HTERT RPE-1 (cell line): ENCODE results near the gene S1PR2.

ENCODE experiments used
- in situ Hi-C: fragments of 300-500 bp; cut with MboI; formaldehyde crosslinking; loops from 4 replicates; pipeline ENCODE4 v1.14.3; 2020; ENCODE audit warnings: low sequenced_read_pairs

Gene S1PR2, protein sequence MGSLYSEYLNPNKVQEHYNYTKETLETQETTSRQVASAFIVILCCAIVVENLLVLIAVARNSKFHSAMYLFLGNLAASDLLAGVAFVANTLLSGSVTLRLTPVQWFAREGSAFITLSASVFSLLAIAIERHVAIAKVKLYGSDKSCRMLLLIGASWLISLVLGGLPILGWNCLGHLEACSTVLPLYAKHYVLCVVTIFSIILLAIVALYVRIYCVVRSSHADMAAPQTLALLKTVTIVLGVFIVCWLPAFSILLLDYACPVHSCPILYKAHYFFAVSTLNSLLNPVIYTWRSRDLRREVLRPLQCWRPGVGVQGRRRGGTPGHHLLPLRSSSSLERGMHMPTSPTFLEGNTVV

GRCh38 chr19:10230861-10231611 is at the start of gene S1PR2:
Gene S1PR2 (minus strand): TSS chr19:10231331. CDS start chr19:10224905, 6,426 bp downstream.
- in situ Hi-C loops = no loop called here

- in situ Hi-C loops = no loop called here
These were observed 48.8 kb upstream of the S1PR2 start for GRCh38 chr19:10279737-10280442.

GRCh38 chr19:10278935-10279334 is 47.8 kb upstream of the S1PR2 start:
- in situ Hi-C loops = no loop called here

DNA sequence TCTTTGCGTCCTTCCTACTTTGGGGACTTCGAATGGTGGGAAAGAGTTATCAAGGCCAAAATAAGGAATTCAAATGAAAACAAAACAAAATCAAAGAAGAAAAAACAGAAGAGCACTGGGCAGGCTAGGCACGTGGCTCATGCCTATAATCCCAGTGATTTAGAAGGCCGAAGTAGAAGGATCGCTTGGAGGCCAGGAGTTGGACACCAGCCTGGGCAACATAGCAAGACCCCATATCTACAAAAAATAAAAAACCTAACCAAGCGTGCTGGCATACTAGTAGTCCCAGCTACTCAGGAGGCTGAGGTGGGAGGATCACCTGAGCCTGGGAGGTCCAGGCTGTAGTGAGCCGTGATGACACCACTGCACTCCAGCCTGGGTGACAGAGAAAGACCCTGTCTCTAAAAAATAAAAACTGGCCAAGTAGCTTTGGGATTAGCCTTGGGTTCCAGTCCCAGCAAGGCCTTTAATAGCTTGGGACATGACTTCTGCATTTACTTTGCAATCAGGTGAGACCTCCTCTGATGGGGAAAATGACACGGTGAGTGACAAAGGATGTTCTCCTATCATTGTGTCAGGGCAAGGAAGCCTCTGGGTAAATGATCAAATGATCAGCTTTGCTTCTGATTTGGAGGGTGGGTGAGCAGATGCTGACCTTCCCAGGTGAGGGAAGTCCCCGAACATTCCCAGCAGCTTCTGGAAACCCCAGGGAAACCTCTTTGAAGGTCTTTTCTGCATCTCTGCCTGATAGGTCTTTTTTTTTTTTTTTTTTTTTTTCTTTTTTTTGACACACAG is 46.9 kb upstream of the S1PR2 start:
- in situ Hi-C loops = no loop called here

DNA sequence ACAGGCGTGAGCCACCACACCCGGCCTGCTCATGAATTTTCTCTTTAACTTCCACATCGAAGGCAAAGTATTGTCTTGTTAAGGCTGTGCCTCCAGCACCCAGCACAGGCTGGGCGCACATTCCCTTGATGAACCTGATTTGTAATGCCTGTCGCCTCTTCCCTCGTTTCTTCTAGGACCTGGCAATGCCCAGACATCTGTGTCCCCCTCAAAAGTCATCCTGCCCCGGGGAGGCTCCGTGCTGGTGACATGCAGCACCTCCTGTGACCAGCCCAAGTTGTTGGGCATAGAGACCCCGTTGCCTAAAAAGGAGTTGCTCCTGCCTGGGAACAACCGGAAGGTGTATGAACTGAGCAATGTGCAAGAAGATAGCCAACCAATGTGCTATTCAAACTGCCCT is 43.5 kb upstream of the S1PR2 start:
- in situ Hi-C loops = no loop called here

DNA sequence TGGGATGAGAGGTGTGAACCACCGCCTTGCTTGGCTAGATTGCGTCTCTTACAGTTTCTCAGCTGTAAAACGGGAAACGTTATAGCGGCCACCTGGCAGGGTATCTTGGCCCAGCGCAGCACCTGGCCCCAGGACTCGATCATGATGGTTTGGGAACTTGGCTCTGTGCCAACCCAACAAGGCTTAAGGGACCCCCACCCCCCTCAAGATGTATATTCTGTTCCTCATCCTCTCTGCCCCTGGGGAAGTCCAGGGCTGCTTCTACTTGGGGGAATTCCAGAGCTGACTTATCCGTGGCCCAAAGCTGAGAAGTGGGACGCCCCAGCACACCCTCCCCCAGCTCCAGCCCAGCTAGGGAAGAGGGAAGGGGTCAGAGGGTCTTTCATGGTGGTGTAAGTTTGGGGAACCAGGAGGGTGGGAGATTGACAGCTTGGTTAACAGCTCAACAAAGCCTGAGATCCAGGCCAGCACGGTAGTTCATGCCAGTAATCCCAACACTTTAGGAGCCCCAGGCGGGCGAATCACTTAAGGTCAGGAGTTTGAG is 40.5 kb upstream of the S1PR2 start:
- in situ Hi-C loops = no loop called here

GRCh38 chr19:10270616-10271394 is 39.7 kb upstream of the S1PR2 start, which contains the start of gene ICAM1:
Gene ICAM1 (plus strand): TSS chr19:10271120. CDS start chr19:10271160, 40 bp downstream.
- in situ Hi-C loops = no loop called here

GRCh38 chr19:10270180-10270615 is 39.1 kb upstream of the S1PR2 start:
- in situ Hi-C loops = no loop called here

DNA sequence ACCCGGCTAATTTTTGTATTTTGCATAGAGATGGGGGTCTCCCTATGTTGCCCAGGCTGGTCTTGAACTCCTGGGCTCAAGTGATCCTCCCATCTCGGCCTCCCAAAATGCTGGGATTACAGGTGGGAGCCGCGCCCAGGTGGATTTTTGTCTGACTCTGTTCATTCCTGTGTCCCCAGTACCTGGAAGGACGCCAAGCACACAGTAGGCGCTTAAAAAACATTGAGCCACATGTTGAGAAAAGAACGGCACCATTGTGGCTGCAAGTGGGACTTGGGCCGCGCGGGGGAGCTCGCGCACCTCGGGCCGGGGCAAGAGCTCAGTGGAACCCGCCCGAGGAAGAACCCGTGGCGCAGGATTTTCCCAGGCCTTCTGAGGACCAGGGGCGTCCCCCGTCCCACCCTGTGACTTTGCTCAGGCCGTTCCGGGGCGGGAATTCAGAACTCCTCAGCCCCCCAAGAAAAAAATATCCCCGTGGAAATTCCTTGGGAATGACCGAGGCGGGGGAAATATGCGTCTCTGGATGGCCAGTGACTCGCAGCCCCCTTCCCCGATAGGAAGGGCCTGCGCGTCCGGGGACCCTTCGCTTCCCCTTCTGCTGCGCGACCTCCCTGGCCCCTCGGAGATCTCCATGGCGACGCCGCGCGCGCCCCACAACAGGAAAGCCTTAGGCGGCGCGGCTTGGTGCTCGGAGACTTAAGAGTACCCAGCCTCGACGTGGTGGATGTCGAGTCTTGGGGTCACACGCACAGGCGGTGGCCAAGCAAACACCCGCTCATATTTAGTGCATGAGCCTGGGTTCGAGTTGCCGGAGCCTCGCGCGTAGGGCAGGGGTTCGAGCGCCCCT is 38.4 kb upstream of the S1PR2 start:
- in situ Hi-C loops = no loop called here

GRCh38 chr19:10268071-10268470 is 36.9 kb upstream of the S1PR2 start:
- in situ Hi-C loops = no loop called here

GRCh38 chr19:10266706-10267105 is 35.6 kb upstream of the S1PR2 start:
- in situ Hi-C loops = no loop called here

GRCh38 chr19:10262771-10263170 is 31.6 kb upstream of the S1PR2 start:
- in situ Hi-C loops = no loop called here

DNA sequence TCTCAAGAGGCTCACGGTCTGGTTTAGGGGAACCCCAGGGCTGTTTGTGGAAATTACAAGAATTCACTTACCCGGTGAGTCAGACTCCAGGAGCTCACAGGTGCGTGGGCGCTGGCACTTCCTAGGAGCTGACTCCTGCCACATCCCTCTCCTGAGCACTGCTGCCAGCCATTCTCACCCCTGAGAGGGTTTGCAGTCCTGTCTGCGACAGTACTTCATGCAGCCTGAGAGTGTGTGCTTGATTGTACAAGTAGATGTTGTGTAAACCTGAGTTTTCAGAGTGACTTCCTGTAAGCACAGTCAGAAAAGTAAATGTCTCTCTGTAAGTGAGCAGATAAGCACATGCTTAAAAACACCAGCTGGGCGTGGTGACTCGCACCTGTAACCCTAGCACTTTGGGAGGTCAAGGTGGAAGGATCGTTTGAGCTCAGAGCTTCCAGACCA is 29.0 kb upstream of the S1PR2 start:
- in situ Hi-C loops = no loop called here

GRCh38 chr19:10259162-10259905 is 28.2 kb upstream of the S1PR2 start:
- in situ Hi-C loops = no loop called here

DNA sequence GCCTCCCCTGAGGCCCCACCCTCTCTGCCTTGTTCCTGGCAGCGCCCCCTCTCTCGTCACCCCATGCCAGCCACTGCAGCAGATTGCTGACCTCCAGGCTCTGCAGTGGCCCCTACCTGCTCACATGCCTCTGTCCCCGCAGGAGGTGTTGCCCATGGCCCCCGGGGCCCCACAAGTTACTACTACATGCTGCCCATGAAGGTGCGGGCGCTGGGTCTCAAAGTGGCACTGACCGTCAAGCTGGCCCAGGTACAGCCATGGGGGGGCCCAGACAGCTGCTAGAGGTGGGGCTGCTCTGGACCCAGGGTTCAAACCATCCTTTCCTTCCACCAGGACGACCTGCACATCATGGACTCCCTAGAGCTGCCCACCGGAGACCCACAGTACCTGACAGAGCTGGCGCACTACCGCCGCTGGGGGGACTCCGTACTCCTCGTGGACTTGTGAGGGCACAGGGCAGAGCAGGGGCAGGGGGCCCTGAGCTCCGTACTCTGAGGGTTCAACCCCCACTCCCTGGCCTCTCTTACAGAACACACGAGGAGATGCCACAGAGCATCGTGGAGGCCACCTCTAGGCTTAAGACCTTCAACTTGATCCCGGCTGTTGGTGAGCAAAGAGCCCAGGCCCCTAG is 27.1 kb upstream of the S1PR2 start:
- in situ Hi-C loops = no loop called here

GRCh38 chr19:10256970-10257615 is 26.0 kb upstream of the S1PR2 start:
- in situ Hi-C loops = no loop called here

DNA sequence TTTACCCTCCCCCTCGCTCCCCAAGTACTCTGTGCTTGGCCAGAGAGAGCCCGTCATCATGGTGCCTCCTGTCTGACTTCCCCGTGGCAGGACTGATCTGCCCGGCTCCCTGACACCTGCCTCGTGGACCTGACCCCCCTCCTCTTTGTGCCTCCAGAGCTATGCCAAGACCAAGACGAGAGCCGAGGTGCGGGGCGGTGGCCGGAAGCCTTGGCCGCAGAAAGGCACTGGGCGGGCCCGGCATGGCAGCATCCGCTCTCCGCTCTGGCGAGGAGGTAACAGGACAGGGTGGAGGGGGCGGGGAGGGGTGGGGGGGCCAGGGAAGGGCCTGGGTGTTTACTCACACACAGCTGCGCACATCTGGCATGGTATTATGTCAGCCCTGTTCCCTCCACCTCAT is 25.4 kb upstream of the S1PR2 start:
- in situ Hi-C loops = no loop called here
